Activated CD8-positive, alpha-beta memory T cell treated with anti-CD3 and anti-CD28 coated beads for 36 hours (primary cell): ENCODE measurements around the gene NUAK2. TPM values are rescaled to one million over a fixed set of nuclear protein-coding genes. Genes with fewer than 3 reads are reported as not detected.

Experiments
- CTCF ChIA-PET: fragments of 350-600 bp; sonication (Branson Sonifier 250); formaldehyde crosslinking; loops from one replicate; lab custom pipeline; 2021; ENCODE audit warnings: antibody characterized with exemption; lab: Charles Lee
- POLR2A ChIA-PET: fragments of 350-600 bp; sonication (Branson Sonifier 250); formaldehyde crosslinking; loops from one replicate; lab custom pipeline; 2021; ENCODE audit warnings: antibody characterized with exemption; lab: Charles Lee
- total RNA-seq, 2 experiments: library from RNA; stranded (reverse); gene quantifications; one replicate each; pipeline ENCODE4 v1.2.3, GENCODE V29; 2021

NUAK2 gene
- total RNA-seq, 2 experiments from 2014 or later: 1.3 to 1.6 TPM

DNA sequence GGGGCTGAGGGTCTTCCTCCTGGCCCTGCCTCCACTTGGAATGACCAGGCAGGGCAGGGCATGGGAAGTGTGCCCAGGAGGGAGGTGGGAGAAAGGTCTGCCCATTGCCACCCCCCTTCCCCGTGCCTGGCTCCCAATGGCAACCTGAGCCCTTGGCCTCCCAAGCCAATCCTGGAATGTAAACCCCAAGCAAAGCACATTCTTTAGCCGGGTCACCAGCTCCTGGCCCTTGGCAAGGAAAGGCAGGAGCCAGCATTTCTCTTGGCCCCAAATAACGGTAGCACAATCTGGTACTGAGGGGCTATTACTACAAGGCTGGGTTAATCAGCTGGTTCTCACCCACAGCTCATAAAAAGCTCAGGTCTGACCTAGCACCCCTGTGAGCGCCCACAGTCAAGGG lies 6.9 kb upstream of the NUAK2 start:
- CTCF ChIA-PET: interaction anchor here (15.1 kb wide), 1 partner anchor 48 kb away, joined by 489 read pairs; no protein-coding TSS in a partner anchor
- POLR2A ChIA-PET: no interaction called here

GRCh38 chr1:205326812-205327466 lies 5.4 kb upstream of the NUAK2 start:
- ChIA-PET POLR2A (no interaction called here), CTCF (interaction anchor here (2.6 to 15.1 kb wide), 3 partner anchors 9 to 47 kb away, joined by 8 to 489 read pairs (median 41); no protein-coding TSS in a partner anchor)

- ChIA-PET POLR2A (interaction anchor here (0.6 to 1.2 kb wide), 3 partner anchors 12 to 52 kb away, joined by 4 to 8 read pairs (median 4); no protein-coding TSS in a partner anchor), CTCF (interaction anchor here (0.7 to 15.1 kb wide), 19 partner anchors 8 to 199 kb away, joined by 3 to 489 read pairs (median 6); no protein-coding TSS in a partner anchor)
Measured at GRCh38 chr1:205325334-205325884, 3.9 kb upstream of the NUAK2 start.

DNA sequence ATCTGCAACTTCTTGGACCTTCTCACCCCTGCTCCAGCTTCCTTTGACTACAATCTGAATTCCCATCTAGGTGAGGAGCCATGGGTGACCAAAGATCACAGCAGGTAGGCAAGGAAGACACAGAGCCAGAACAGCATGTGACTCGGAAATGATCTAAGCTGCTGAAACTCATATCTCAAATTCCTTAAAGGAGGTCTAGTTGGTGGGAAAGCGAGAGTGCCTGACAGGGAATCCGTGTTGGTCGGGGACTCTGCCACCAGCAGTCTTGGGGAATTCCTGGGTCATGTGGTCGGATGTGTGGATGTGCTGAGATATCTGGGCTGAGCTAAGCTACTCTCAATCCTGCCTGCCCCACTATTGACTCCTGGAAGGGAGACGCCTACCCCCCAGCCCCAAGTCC lies 3.2 kb upstream of the NUAK2 start:
- CTCF ChIA-PET: interaction anchor here (0.9 to 15.1 kb wide), 18 partner anchors 11 to 199 kb away, joined by 3 to 489 read pairs (median 6); no protein-coding TSS in a partner anchor
- POLR2A ChIA-PET: interaction anchor here (0.6 to 0.9 kb wide), 3 partner anchors 11 to 40 kb away, joined by 3 to 8 read pairs (median 4); no protein-coding TSS in a partner anchor

DNA sequence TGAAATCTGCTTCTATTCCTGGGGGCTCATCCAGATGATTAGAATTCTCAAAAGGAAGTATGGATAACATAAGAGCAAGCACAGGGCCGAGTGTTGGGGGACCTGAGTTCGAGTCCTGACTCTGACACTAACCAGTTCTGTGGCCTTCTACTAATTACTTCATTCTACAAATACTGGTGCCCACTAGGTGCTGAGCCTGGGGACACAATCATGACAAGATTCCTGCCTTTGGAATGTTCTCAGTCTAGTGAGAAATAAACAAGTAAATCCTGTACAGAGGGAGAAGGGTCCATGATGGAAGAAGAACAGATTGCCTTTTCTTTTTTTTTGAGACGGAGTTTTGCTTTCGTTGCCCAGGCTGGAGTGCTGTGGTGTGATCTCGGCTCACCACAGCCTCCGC lies 2.2 kb upstream of the NUAK2 start:
- POLR2A ChIA-PET: no interaction called here
- CTCF ChIA-PET: interaction anchor here (1.0 to 15.1 kb wide), 5 partner anchors 12 to 44 kb away, joined by 3 to 489 read pairs (median 6); no protein-coding TSS in a partner anchor

DNA sequence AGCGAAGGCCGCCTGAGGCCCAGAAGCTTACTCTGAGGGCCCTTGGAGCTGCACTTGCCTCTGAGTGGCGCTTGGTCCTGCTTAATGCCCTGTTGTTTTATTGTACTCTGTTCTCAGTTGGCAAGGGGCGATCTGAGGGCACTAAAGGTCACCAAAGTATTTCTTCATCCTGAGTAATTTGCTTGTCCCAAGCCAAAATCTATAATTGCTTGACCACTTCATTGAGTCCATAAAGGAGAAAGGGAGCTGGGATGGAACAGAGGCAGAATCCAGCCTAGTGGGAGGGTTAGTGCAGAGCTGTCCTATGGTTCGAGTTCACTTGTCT lies 376 bp upstream of the NUAK2 start:
- ChIA-PET POLR2A (interaction anchor here (1.2 to 1.6 kb wide), 2 partner anchors 37 to 48 kb away, joined by 4 to 6 read pairs; no protein-coding TSS in a partner anchor), CTCF (interaction anchor here (1.6 to 15.1 kb wide), 3 partner anchors 10 to 42 kb away, joined by 4 to 489 read pairs (median 4); no protein-coding TSS in a partner anchor)

GRCh38 chr1:205319081-205320018 lies 2.2 kb downstream of the NUAK2 start:
- CTCF ChIA-PET: interaction anchor here (0.6 to 15.1 kb wide), 5 partner anchors 12 to 64 kb away, joined by 3 to 489 read pairs (median 3); no protein-coding TSS in a partner anchor
- POLR2A ChIA-PET: interaction anchor here (0.5 to 0.8 kb wide), 4 partner anchors 31 to 792 kb away, joined by 3 to 4 read pairs (median 3); no protein-coding TSS in a partner anchor

GRCh38 chr1:205318231-205318991 lies 3.1 kb downstream of the NUAK2 start:
- ChIA-PET POLR2A (interaction anchor here (0.6 kb wide), 1 partner anchor 793 kb away, joined by 3 read pairs; no protein-coding TSS in a partner anchor), CTCF (interaction anchor here (2.3 to 15.1 kb wide), 2 partner anchors 17 to 38 kb away, joined by 10 to 489 read pairs; no protein-coding TSS in a partner anchor)

- ChIA-PET CTCF (interaction anchor here (0.9 to 15.1 kb wide), 4 partner anchors 8 to 62 kb away, joined by 3 to 489 read pairs (median 6); no protein-coding TSS in a partner anchor), POLR2A (interaction anchor here (0.6 kb wide), 1 partner anchor 143 kb away, joined by 4 read pairs; no protein-coding TSS in a partner anchor)
Measured at GRCh38 chr1:205317311-205317917, 4.1 kb downstream of the NUAK2 start.

DNA sequence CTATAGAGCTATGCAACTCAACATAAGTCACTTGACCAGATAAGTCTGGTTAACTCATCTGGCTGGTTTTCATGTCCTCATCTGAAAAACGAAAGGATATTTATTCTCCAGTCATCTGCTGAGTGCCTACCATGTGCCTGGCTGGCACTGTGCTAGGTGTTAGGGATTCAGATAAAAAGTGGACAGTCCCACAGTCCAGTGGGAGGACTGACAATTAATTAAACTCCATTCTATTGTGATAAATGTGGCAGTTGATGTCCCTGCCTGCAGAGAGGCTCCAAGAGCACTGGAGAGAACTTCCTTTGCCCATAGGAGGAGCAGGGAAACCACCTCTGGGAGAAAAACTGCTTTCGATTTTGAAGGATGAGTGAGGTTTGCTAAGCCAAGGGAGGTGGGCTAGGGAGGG lies 5.4 kb downstream of the NUAK2 start:
- ChIA-PET CTCF (interaction anchor here (1.5 to 2.8 kb wide), 2 partner anchors 9 to 43 kb away, joined by 3 to 16 read pairs; no protein-coding TSS in a partner anchor), POLR2A (interaction anchor here (0.9 kb wide), 1 partner anchor 117 kb away, joined by 3 read pairs; no protein-coding TSS in a partner anchor)

GRCh38 chr1:205315008-205315618 lies 6.4 kb downstream of the NUAK2 start:
- ChIA-PET CTCF (interaction anchor here (1.0 to 2.8 kb wide), 4 partner anchors 10 to 42 kb away, joined by 3 to 16 read pairs (median 6); no protein-coding TSS in a partner anchor), POLR2A (interaction anchor here (0.9 kb wide), 1 partner anchor 116 kb away, joined by 3 read pairs; no protein-coding TSS in a partner anchor)

- ChIA-PET POLR2A (interaction anchor here (0.6 to 1.9 kb wide), 5 partner anchors 11 to 366 kb away, joined by 3 to 8 read pairs (median 4); partner anchors contain the start of gene SLC45A3), CTCF (interaction anchor here (0.6 to 2.8 kb wide), 14 partner anchors 12 to 344 kb away, joined by 3 to 16 read pairs (median 3); no protein-coding TSS in a partner anchor)
Measured at GRCh38 chr1:205313563-205314308, 7.8 kb downstream of the NUAK2 start.

- ChIA-PET POLR2A (interaction anchor here (0.6 to 1.9 kb wide), 4 partner anchors 12 to 367 kb away, joined by 3 to 8 read pairs (median 6); partner anchors contain the start of gene SLC45A3), CTCF (interaction anchor here (0.6 to 2.8 kb wide), 10 partner anchors 12 to 345 kb away, joined by 3 to 16 read pairs (median 3); no protein-coding TSS in a partner anchor)
Measured at GRCh38 chr1:205312866-205313562, 8.5 kb downstream of the NUAK2 start.

DNA sequence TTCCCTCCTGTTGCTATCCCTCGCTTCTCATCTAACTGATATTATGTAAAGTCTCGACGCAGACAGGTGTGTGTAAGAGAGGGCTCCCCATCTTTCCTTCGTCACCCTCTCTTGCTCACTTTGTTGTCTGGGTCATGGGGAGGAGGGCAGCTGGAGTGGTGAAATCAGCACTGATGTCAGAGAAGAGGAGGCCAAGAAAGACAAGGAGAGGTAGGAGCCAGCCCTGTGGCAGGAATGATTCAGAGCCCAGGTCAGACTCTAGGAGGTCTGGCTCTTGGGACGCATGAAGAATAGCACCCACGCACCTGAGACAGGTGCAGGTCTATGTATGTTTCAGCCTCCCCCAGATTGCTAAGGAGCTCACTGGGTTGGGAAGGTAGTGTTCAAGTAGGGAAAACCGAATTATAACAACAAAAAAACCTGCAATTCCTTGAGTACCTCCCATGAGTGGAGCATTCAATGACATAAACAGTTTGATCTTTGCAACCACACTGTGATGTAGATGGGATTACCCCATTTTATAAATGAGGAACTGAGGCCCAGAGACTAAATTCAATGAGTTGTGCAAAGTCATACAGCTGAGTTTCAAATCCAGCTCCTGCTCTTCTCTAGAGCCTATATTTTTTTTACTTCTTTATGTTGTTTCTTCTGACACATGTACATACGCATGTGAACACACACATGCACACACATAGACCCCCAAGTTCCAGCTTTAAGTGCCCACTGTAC lies 10.4 kb downstream of the NUAK2 start:
- ChIA-PET POLR2A (interaction anchor here (0.9 kb wide), 1 partner anchor 26 kb away, joined by 3 read pairs; no protein-coding TSS in a partner anchor), CTCF (interaction anchor here (1.2 kb wide), 1 partner anchor 10 kb away, joined by 4 read pairs; the partner anchor contains the start of gene NUAK2)
